HFFc6 (cell line): ENCODE measurements around the gene TDRD12. TPM values are rescaled to one million over a fixed set of nuclear protein-coding genes. Genes with fewer than 3 reads are reported as not detected.

Experiments used
- DNase-seq: peaks from one replicate; pipeline ENCODE4 v3.0.0-alpha.2; 2018
- H3K27ac Mint-ChIP-seq: 2 replicates; pipeline ENCODE4 v1.8.0; 2020; ENCODE audit warnings: mild to moderate bottlenecking, mixed read lengths
- H3K27me3 Mint-ChIP-seq: 2 replicates; pipeline ENCODE4 v1.8.0; 2021; ENCODE audit warnings: mild to moderate bottlenecking, moderate library complexity, mixed read lengths; ENCODE audit not compliant: insufficient read depth
- H3K36me3 Mint-ChIP-seq: 2 replicates; pipeline ENCODE4 v1.8.0; 2021; ENCODE audit warnings: low read depth, mixed read lengths
- H3K4me1 Mint-ChIP-seq: 2 replicates; pipeline ENCODE4 v1.8.0; 2020; ENCODE audit warnings: low read depth, mixed read lengths
- H3K4me3 Mint-ChIP-seq: 2 replicates; pipeline ENCODE4 v1.8.0; 2020; ENCODE audit warnings: mild to moderate bottlenecking, moderate library complexity, mixed read lengths
- H3K9me3 Mint-ChIP-seq: 2 replicates; pipeline ENCODE4 v1.8.0; 2020; ENCODE audit warnings: mild to moderate bottlenecking, mixed read lengths
- total RNA-seq, 6 experiments: library from RNA; stranded (reverse); fragmentation: NEBNext Ultra II Directional; extraction: Animal tissue kit (Norgen Biotek cat#: 25700); gene quantifications; 2 replicates in 1 of 6; 3 replicates in 5 of 6; pipeline ENCODE4 v1.2.3, GENCODE V29; 2021
- TF ChIP-seq, protein P1 (sequence below): fragments of 200-600 bp; sonication (generic); IDR thresholded peaks from 2 replicates; pipeline ENCODE4 v1.5.0; 2021; ENCODE audit warnings: antibody characterized with exemption, mild to moderate bottlenecking

TDRD12 gene
- total RNA-seq, 6 experiments from 2014 or later = 0.07 to 0.31 (median 0.18) TPM; not detected in 1

DNA sequence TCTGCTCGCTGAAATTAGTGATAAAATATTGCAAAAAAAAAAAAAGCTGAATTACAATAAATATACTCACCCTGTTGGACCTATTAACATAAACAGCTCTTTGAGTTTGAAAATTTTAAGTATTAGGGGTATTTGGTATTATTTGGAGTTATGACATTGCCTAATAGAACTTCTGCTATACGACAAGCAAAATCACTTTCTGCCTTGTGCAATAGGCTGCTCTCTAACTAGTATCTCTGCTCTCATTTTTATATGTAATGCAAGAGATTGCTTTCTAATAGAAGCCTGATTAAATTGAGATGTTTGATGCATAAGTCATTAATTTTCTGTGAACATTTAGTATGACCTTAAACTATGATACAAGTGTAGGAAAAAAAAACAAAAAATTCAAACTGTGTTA is 38.6 kb upstream of the TDRD12 start:
- Mint-ChIP-seq H3K27ac (no peak overlapping the region), H3K36me3 (no peaks in the 10 kb centered on the region), H3K9me3 (no peaks in the 10 kb centered on the region), H3K27me3 (peaks cover 15% of the 10 kb centered on the region), H3K4me3 (no peak overlapping the region), H3K4me1 (no peaks in the 10 kb centered on the region)
- no peak for DNase-seq
- TF ChIP-seq, protein P1, sequence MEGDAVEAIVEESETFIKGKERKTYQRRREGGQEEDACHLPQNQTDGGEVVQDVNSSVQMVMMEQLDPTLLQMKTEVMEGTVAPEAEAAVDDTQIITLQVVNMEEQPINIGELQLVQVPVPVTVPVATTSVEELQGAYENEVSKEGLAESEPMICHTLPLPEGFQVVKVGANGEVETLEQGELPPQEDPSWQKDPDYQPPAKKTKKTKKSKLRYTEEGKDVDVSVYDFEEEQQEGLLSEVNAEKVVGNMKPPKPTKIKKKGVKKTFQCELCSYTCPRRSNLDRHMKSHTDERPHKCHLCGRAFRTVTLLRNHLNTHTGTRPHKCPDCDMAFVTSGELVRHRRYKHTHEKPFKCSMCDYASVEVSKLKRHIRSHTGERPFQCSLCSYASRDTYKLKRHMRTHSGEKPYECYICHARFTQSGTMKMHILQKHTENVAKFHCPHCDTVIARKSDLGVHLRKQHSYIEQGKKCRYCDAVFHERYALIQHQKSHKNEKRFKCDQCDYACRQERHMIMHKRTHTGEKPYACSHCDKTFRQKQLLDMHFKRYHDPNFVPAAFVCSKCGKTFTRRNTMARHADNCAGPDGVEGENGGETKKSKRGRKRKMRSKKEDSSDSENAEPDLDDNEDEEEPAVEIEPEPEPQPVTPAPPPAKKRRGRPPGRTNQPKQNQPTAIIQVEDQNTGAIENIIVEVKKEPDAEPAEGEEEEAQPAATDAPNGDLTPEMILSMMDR = no peak

DNA sequence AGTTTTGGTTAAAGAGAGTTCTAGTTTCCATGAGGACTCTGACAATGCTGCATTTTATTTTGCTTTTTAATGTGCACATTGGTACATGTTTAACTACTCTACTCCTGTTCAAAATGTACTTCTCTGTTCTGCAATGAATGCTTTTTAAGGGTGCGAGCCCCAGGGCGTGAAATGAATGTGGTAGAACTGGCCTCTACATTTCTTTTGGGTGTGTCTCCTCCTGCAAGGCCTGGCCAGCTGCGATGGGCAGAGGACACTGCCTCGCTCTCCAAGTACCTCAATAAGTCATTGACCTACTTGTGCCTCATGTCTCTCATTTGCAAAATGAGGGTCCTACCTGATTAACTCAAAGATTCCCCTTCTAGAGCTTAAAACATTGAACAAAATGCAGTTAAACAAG is 37.2 kb upstream of the TDRD12 start:
- Mint-ChIP-seq H3K36me3 (no peaks in the 10 kb centered on the region), H3K9me3 (no peaks in the 10 kb centered on the region), H3K27me3 (peaks cover 9% of the 10 kb centered on the region), H3K27ac (no peak overlapping the region), H3K4me3 (no peak overlapping the region), H3K4me1 (no peaks in the 10 kb centered on the region)
- TF ChIP-seq, protein P1 = no peak
- no peak for DNase-seq

DNA sequence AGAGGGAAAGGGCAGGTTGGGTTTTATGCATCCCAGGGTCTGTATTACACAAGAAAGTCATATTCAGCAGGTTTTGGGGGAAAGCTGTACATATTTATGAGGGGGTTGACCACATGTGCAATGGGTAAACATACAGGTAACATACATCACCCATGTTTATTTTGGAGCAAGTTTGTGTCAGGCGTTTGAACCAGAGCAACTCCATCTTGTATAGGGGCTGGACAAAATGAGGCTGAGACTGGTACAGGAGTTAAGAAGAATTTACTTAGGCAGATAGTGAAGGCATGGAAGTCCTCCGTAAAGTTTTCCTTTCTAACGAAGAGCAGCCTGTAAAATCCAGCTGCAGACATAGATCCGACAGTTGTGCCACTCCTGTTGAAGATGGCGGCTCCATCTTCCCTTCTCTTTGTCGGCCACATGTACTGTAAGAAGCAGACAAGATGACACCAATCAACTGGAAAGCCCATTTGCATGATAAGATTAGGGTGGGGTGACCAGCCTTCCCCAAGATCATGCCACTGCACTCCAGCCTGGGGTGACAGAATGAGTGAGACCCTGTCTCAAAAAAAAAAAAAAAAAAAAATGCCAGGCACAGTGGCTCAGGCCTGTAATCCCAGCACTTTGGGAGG is 32.6 kb upstream of the TDRD12 start:
- Mint-ChIP-seq H3K9me3 (no peaks in the 10 kb centered on the region), H3K27ac (no peak overlapping the region), H3K27me3 (peaks cover 3% of the 10 kb centered on the region; the same call in 1 of the 2 replicates), H3K4me1 (peaks cover 10% of the 10 kb centered on the region), H3K36me3 (no peaks in the 10 kb centered on the region), H3K4me3 (no peak overlapping the region)
- TF ChIP-seq, protein P1 = no peak
- DNase-seq = no peak

DNA sequence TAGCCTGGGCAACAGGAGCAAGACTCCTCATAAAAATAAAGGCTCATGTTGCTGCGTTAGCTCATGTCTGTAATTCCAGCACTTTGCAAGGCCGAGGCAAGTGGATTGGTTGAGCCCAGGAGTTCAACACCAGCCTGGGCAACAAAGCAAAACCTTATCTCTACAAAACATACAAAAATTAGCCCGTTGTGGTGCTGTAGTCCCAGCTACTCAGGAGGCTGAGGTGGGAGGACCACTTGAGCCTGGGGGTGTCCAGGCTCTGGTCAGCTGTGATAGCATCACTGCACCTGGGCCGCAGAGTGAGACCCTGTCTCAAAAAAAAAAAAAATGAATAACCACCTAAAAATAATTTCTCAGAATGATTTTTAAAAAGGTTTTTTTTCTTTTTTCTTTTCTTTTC is 31.9 kb upstream of the TDRD12 start:
- DNase-seq = no peak
- H3K27me3 Mint-ChIP-seq = no peaks in the 10 kb centered on the region; the same call in 1 of the 2 replicates
- H3K9me3 Mint-ChIP-seq = no peaks in the 10 kb centered on the region
- H3K27ac Mint-ChIP-seq = no peak overlapping the region
- H3K4me1 Mint-ChIP-seq = peaks cover 12% of the 10 kb centered on the region
- TF ChIP-seq, protein P1 = no peak
- peaks cover 1% of the 10 kb centered on the region; the same call in 1 of the 2 replicates for H3K36me3 Mint-ChIP-seq
- no peak overlapping the region for H3K4me3 Mint-ChIP-seq

DNA sequence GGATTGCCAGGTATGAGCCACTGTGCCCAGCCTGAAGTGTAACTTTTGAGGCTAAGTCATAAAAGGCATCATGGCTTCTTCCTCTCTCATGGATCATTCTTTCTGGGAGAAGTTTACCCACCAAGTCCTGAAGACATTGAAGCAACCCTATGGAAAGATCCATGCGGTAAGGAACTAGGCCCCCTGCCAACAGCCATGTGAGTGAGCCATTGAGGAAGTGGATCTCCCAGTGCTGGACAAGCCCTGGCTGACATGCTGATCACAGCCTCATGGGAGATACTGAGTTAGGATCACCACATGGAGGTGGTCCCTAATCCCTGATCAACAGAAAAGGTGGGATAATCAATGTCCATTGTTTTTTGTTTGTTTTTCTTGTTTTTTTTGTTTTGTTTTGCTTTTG is 31.3 kb upstream of the TDRD12 start:
- Mint-ChIP-seq H3K36me3 (peaks cover 8% of the 10 kb centered on the region), H3K4me3 (no peak overlapping the region), H3K27ac (no peak overlapping the region), H3K4me1 (peaks cover 19% of the 10 kb centered on the region), H3K9me3 (peaks cover 6% of the 10 kb centered on the region; the same call in 1 of the 2 replicates), H3K27me3 (no peaks in the 10 kb centered on the region; the same call in 1 of the 2 replicates)
- DNase-seq = no peak
- TF ChIP-seq, protein P1 = no peak
